H9 (cell line): Measurements from ENCODE around the gene EBLN2. TPM values are rescaled to one million over a fixed set of nuclear protein-coding genes. Genes with fewer than 3 reads are reported as not detected.

Experiments used
- DNase-seq: peaks from one replicate; pipeline ENCODE4 v3.0.0-alpha.2; 2017
- H2AFZ ChIP-seq: one replicate; pipeline ENCODE4 v1.6.1; 2013; ENCODE audit warnings: mild to moderate bottlenecking, low read length, control low read depth, moderate library complexity
- H2AK5ac ChIP-seq: 2 replicates; pipeline ENCODE4 v1.6.1; 2013; ENCODE audit warnings: low read length, control low read depth, mixed read lengths; ENCODE audit not compliant: insufficient read length
- H2BK120ac ChIP-seq: one replicate; pipeline ENCODE4 v1.6.1; 2013; ENCODE audit warnings: low read depth, mild to moderate bottlenecking, low read length, control low read depth, inconsistent platforms; ENCODE audit not compliant: poor library complexity, severe bottlenecking
- H2BK12ac ChIP-seq: 2 replicates; pipeline ENCODE4 v1.6.1; 2013; ENCODE audit warnings: low read length, control low read depth, mixed read lengths, low read depth; ENCODE audit not compliant: insufficient read length
- H2BK15ac ChIP-seq: 2 replicates; pipeline ENCODE4 v1.6.1; 2013; ENCODE audit warnings: low read depth, low read length, control low read depth
- H2BK20ac ChIP-seq: one replicate; pipeline ENCODE4 v1.6.1; 2013; ENCODE audit warnings: low read depth, mild to moderate bottlenecking, low read length, control low read depth, inconsistent platforms; ENCODE audit not compliant: poor library complexity, severe bottlenecking
- H2BK5ac ChIP-seq: 2 replicates; pipeline ENCODE4 v1.6.1; 2013; ENCODE audit warnings: low read length, control low read depth, mixed read lengths; ENCODE audit not compliant: insufficient read length
- H3K14ac ChIP-seq: 2 replicates; pipeline ENCODE4 v1.6.1; 2013; ENCODE audit warnings: low read length, control low read depth; ENCODE audit not compliant: insufficient read depth
- H3K18ac ChIP-seq: 2 replicates; pipeline ENCODE4 v1.6.1; 2013; ENCODE audit warnings: low read depth, mild to moderate bottlenecking, mixed read lengths, low read length, control low read depth; ENCODE audit not compliant: insufficient read length
- H3K23ac ChIP-seq: 2 replicates; pipeline ENCODE4 v1.6.1; 2013; ENCODE audit warnings: low read length, control low read depth, mixed read lengths, low read depth; ENCODE audit not compliant: insufficient read length
- H3K23me2 ChIP-seq: 2 replicates; pipeline ENCODE4 v1.6.1; 2013; ENCODE audit warnings: low read depth, mild to moderate bottlenecking, mixed read lengths, low read length, control low read depth; ENCODE audit not compliant: insufficient read length, poor library complexity, severe bottlenecking
- H3K27ac ChIP-seq: 2 replicates; pipeline ENCODE4 v1.5.1; 2013; ENCODE audit warnings: low read length, control low read depth, mixed read lengths, low read depth; ENCODE audit not compliant: insufficient read length
- H3K27me3 ChIP-seq: 2 replicates; pipeline ENCODE4 v1.6.1; 2013; ENCODE audit warnings: low read length, control low read depth, inconsistent platforms; ENCODE audit not compliant: insufficient read depth
- H3K4ac ChIP-seq: 2 replicates; pipeline ENCODE4 v1.6.1; 2013; ENCODE audit warnings: low read depth, mild to moderate bottlenecking, control low read depth, inconsistent platforms, low read length, moderate library complexity
- H3K4me1 ChIP-seq: 2 replicates; pipeline ENCODE4 v1.6.1; 2013; ENCODE audit warnings: low read length, control low read depth, inconsistent platforms; ENCODE audit not compliant: insufficient read depth
- H3K4me2 ChIP-seq: 2 replicates; pipeline ENCODE4 v1.6.1; 2013; ENCODE audit warnings: low read length, control low read depth, mixed read lengths; ENCODE audit not compliant: insufficient read length, insufficient read depth
- H3K56ac ChIP-seq: 2 replicates; pipeline ENCODE4 v1.6.1; 2013; ENCODE audit warnings: low read depth, mild to moderate bottlenecking, mixed read lengths, low read length, control low read depth; ENCODE audit not compliant: insufficient read length
- H3K79me1 ChIP-seq: 2 replicates; pipeline ENCODE4 v1.6.1; 2013; ENCODE audit warnings: low read depth, mild to moderate bottlenecking, moderate library complexity, low read length, control low read depth, inconsistent platforms; ENCODE audit not compliant: insufficient read depth, poor library complexity, severe bottlenecking
- H3K79me2 ChIP-seq: 2 replicates; pipeline ENCODE4 v1.6.1; 2013; ENCODE audit warnings: low read length, control low read depth, inconsistent platforms; ENCODE audit not compliant: insufficient read depth
- H3K9ac ChIP-seq: 2 replicates; pipeline ENCODE4 v1.6.1; 2013; ENCODE audit warnings: low read length, control low read depth, mixed read lengths; ENCODE audit not compliant: insufficient read length; ENCODE audit errors: extremely low read depth
- H3K9me3 ChIP-seq: one replicate; pipeline ENCODE4 v1.6.1; 2013; ENCODE audit warnings: low read depth, low read length, inconsistent platforms; ENCODE audit not compliant: control insufficient read depth
- H3T11ph ChIP-seq: one replicate; pipeline ENCODE4 v1.6.1; 2013; ENCODE audit warnings: mild to moderate bottlenecking, low read length, control low read depth, inconsistent platforms
- H4K20me1 ChIP-seq: one replicate; pipeline ENCODE4 v1.6.1; 2013; ENCODE audit not compliant: control insufficient read depth, insufficient read length, insufficient read depth
- H4K5ac ChIP-seq: 2 replicates; pipeline ENCODE4 v1.6.1; 2013; ENCODE audit warnings: low read depth, mild to moderate bottlenecking, mixed read lengths, low read length, control low read depth; ENCODE audit not compliant: insufficient read length
- H4K8ac ChIP-seq: replicated peaks from 2 replicates; pipeline ENCODE4 v1.6.1; 2013; ENCODE audit warnings: low read length, control low read depth, mixed read lengths, low read depth; ENCODE audit not compliant: insufficient read length
- H4K91ac ChIP-seq: 2 replicates; pipeline ENCODE4 v1.6.1; 2013; ENCODE audit warnings: low read depth, mild to moderate bottlenecking, moderate library complexity, mixed read lengths, low read length, control low read depth; ENCODE audit not compliant: insufficient read length
- H3K27ac Mint-ChIP-seq, 3 experiments: 2 replicates in 2 of 3; 3 replicates in 1 of 3; pipeline ENCODE4 v1.8.0; 2020 to 2021; ENCODE audit warnings: mixed read lengths in 3 of 3, mild to moderate bottlenecking in 1 of 3, moderate library complexity in 1 of 3
- H3K27me3 Mint-ChIP-seq: 2 replicates; pipeline ENCODE4 v1.8.0; 2021; ENCODE audit warnings: low read depth, mild to moderate bottlenecking, moderate library complexity, mixed read lengths
- H3K36me3 Mint-ChIP-seq, 3 experiments: 2 replicates in 2 of 3; 3 replicates in 1 of 3; pipeline ENCODE4 v1.8.0; 2020 to 2021; ENCODE audit warnings: low read depth in 3 of 3, mixed read lengths in 3 of 3; ENCODE audit not compliant: insufficient read depth in 1 of 3
- H3K4me1 Mint-ChIP-seq, 2 experiments: 2 replicates each; pipeline ENCODE4 v1.8.0; 2020; ENCODE audit warnings: mixed read lengths in 2 of 2
- H3K4me3 Mint-ChIP-seq, 2 experiments: 2 replicates in 1 of 2; 3 replicates in 1 of 2; pipeline ENCODE4 v1.8.0; 2020 to 2021; ENCODE audit warnings: mild to moderate bottlenecking in 2 of 2, mixed read lengths in 2 of 2, moderate library complexity in 1 of 2
- H3K9me3 Mint-ChIP-seq, 2 experiments: 2 replicates in 1 of 2; 3 replicates in 1 of 2; pipeline ENCODE4 v1.8.0; 2020; ENCODE audit warnings: mild to moderate bottlenecking in 2 of 2, mixed read lengths in 2 of 2, moderate library complexity in 1 of 2
- CTCF ChIP-seq: fragments of 200-600 bp; sonication (generic); conservative IDR thresholded peaks from 3 replicates; pipeline ENCODE4 v1.8.0; 2021; ENCODE audit warnings: antibody characterized with exemption, mild to moderate bottlenecking
- WGBS: extraction: QIAGEN DNeasy Blood & Tissue Kit; methylation state at CpG from one replicate; pipeline ENCODE4 v1.1.7; 2013; ENCODE audit warnings: missing lambda C conversion rate, low lambda C conversion rate, mixed read lengths; ENCODE audit not compliant: insufficient read length; ENCODE audit errors: extremely low coverage; 5-methylcytosine and 5-hydroxymethylcytosine counted together
- long read RNA-seq: library from polyadenylated mRNA; unstranded; transcript quantifications from one replicate; pipeline ENCODE4 v2.0.0, GENCODE V29; 2020
- total RNA-seq: library from RNA; stranded (reverse); gene quantifications from 2 replicates; pipeline ENCODE4 v1.2.1, GENCODE V29; 2021

Gene EBLN2
- total RNA-seq = 4.4 and 6.1 TPM in 2 replicates
- long read RNA-seq, partial matches to known transcripts = 0 of 1 reads
- long read RNA-seq, other reads (novel, unspliced or antisense) = 0 of 1 reads

- Histone ChIP-seq H3K23me2 (no peaks in the 10 kb centered on the region), H2AFZ (no peak within 1 kb of the TSS), H4K20me1 (no peaks in the 10 kb centered on the region), H4K91ac (no peak within 1 kb of the TSS), H3K4me2 (no peak within 1 kb of the TSS), H3K4me1 (no peaks in the 10 kb centered on the region), H2BK20ac (no peak within 1 kb of the TSS), H2BK120ac (no peak within 1 kb of the TSS), H4K5ac (no peak within 1 kb of the TSS), H3K14ac (no peak within 1 kb of the TSS), H2BK5ac (no peak within 1 kb of the TSS), H2AK5ac (no peak within 1 kb of the TSS), H3K9me3 (no peaks in the 10 kb centered on the region), H3T11ph (no peak within 1 kb of the TSS), H3K4ac (no peak within 1 kb of the TSS), H3K79me2 (peaks cover 1% of the 10 kb centered on the region; the same call in 1 of the 2 replicates), H2BK15ac (no peak within 1 kb of the TSS), H3K79me1 (peaks cover 2% of the 10 kb centered on the region), H4K8ac (no peak within 1 kb of the TSS), H3K23ac (no peak within 1 kb of the TSS), H3K9ac (no peak within 1 kb of the TSS), H3K27me3 (no peaks in the 10 kb centered on the region), H3K27ac (no peak within 1 kb of the TSS), H2BK12ac (no peak within 1 kb of the TSS), H3K18ac (no peak within 1 kb of the TSS), H3K56ac (no peak within 1 kb of the TSS)
- no CpG with 5 or more reads among the region's 2 CpGs for WGBS
- Mint-ChIP-seq H3K4me1 (peaks cover 2 to 3% of the 10 kb centered on the region in 2 experiments; a peak in 1 of 4 replicates), H3K9me3 (no peaks in the 10 kb centered on the region), H3K27me3 (no peaks in the 10 kb centered on the region), H3K36me3 (peaks cover 28 to 66% (median 59%) of the 10 kb centered on the region in 3 experiments; a peak in 6 of 7 replicates), H3K4me3 (no peak within 1 kb of the TSS), H3K27ac (no peak within 1 kb of the TSS)
- TF ChIP-seq CTCF = no peak
- DNase-seq = no peak
Observed at GRCh38 chr3:73061416-73061815, at the start of gene EBLN2. EBLN2 (plus strand) TSS chr3:73061659; CDS start chr3:73062082, 423 bp downstream.
